Epithelial cell of esophagus (primary cell): Measurements from ENCODE around the gene BIRC5.

Source experiments
- DNase-seq: peaks from one replicate; pipeline ENCODE4 v3.0.0; 2010; ENCODE audit warnings: low read depth
- H3K4me3 ChIP-seq: 2 replicates; pipeline ENCODE4 v1.5.1; 2011; ENCODE audit warnings: mild to moderate bottlenecking, low read length, control low read depth
- CTCF ChIP-seq: IDR thresholded peaks from 2 replicates; pipeline ENCODE4 v1.5.1; 2011; ENCODE audit warnings: low read depth, mild to moderate bottlenecking, low read length, control low read depth, inconsistent platforms; ENCODE audit not compliant: insufficient read depth; ENCODE audit errors: missing control alignments

BIRC5 gene

GRCh38 chr17:78268951-78269905 lies 55.2 kb downstream of the BIRC5 start:
- H3K4me3 ChIP-seq: no peak overlapping the region
- no peak for TF ChIP-seq CTCF
- DNase-seq: no peak

- no peak for TF ChIP-seq CTCF
- DNase-seq: no peak
- no peak overlapping the region for H3K4me3 ChIP-seq
Observed at GRCh38 chr17:78269955-78270381, 55.9 kb downstream of the BIRC5 start.

GRCh38 chr17:78271419-78272170 lies 57.5 kb downstream of the BIRC5 start:
- DNase-seq: no peak
- H3K4me3 ChIP-seq: no peak overlapping the region
- TF ChIP-seq CTCF: no peak

- TF ChIP-seq CTCF: no peak
- DNase-seq: peak; percentile 97
- H3K4me3 ChIP-seq: no peak overlapping the region
Observed at GRCh38 chr17:78272181-78272913, 58.3 kb downstream of the BIRC5 start.

GRCh38 chr17:78272914-78273258 lies 58.8 kb downstream of the BIRC5 start:
- TF ChIP-seq CTCF: no peak
- H3K4me3 ChIP-seq: no peak overlapping the region
- DNase-seq: no peak

GRCh38 chr17:78273813-78274212 lies 59.8 kb downstream of the BIRC5 start:
- no peak for DNase-seq
- no peak for TF ChIP-seq CTCF
- no peak overlapping the region for H3K4me3 ChIP-seq
